Stomach (tissue), 9 donors: ENCODE results near the gene NKAIN2. TPM values are rescaled to one million over a fixed set of nuclear protein-coding genes. Genes with fewer than 3 reads are reported as not detected.

ENCODE experiments used
- DNase-seq, 2 donors: peaks; one replicate each; pipeline versions ENCODE4 v3.0.0 to v3.0.0-alpha.2; 2013 to 2019
- H3K27ac ChIP-seq, 5 donors: fragments of 200-600 bp in 4 of 5; sonication (generic) in 4 of 5; one replicate each; pipeline ENCODE4 v1.5.1; 2013 to 2019; ENCODE audit warnings: mild to moderate bottlenecking in 1 of 5, moderate library complexity in 1 of 5
- H3K27me3 ChIP-seq, 3 donors: fragments of 200-600 bp; sonication (generic); one replicate each; pipeline ENCODE4 v1.5.1; 2017 to 2019; ENCODE audit warnings: mixed run types in 1 of 3
- H3K36me3 ChIP-seq, 4 donors: fragments of 200-600 bp; sonication (generic); 1 replicate in 3 of 4; 2 replicates in 1 of 4; pipeline ENCODE4 v1.5.1; 2016 to 2019
- H3K4me1 ChIP-seq, 4 donors: fragments of 200-600 bp; sonication (generic); one replicate each; pipeline ENCODE4 v1.5.1; 2016 to 2019
- H3K4me3 ChIP-seq, 4 donors: fragments of 200-600 bp; sonication (generic) in 3 of 4; one replicate each; pipeline ENCODE4 v1.5.1; 2016 to 2019; ENCODE audit warnings: mild to moderate bottlenecking in 1 of 4
- H3K9me3 ChIP-seq, 4 donors: fragments of 200-600 bp; sonication (generic); one replicate each; pipeline ENCODE4 v1.5.1; 2016 to 2019
- CTCF ChIP-seq, 7 experiments: fragments of 450-650 bp in 4 of 7; fragments of 200-600 bp in 3 of 7; sonication (generic) in 3 of 7; IDR thresholded peaks; one replicate each; pipeline ENCODE4 v1.5.1; 2016 to 2019; ENCODE audit warnings: antibody characterized with exemption in 7 of 7, control low read depth in 2 of 7, mild to moderate bottlenecking in 1 of 7
- EP300 ChIP-seq: sonication (generic); formaldehyde crosslinking; IDR thresholded peaks from one replicate; pipeline ENCODE4 v1.6.1; 2017; ENCODE audit warnings: antibody characterized with exemption
- POLR2A ChIP-seq, 4 donors: fragments of 450-650 bp; IDR thresholded peaks; one replicate each; pipeline ENCODE4 v1.6.1; 2016; ENCODE audit warnings: antibody characterized with exemption in 4 of 4, control low read depth in 2 of 4, mild to moderate bottlenecking in 1 of 4, moderate library complexity in 1 of 4
- POLR2AphosphoS5 ChIP-seq, 3 donors: sonication (generic); formaldehyde crosslinking; IDR thresholded peaks; one replicate each; pipeline ENCODE4 v1.6.1; 2016; ENCODE audit warnings: antibody characterized with exemption in 3 of 3
- WGBS, 5 donors: extraction: QIAGEN DNeasy Blood & Tissue Kit in 3 of 5; methylation state at CpG; one replicate each; pipeline versions ENCODE4 v1.1.5 to v1.1.7; 2013 to 2018; 5-methylcytosine and 5-hydroxymethylcytosine counted together
- intact Hi-C: fragments of 100-400 bp; cut with DNase I; formaldehyde crosslinking; loops from one replicate; pipeline ENCODE4 v1.15.1; 2023; ENCODE audit warnings: low total_unique reads
- polyA plus RNA-seq, 3 donors: library from polyadenylated mRNA; stranded (reverse); fragments of 200-250 nt; gene quantifications; one replicate each; pipeline ENCODE4 v1.2.3, GENCODE V29; 2013
- total RNA-seq, 5 donors: library from RNA; depleted of rRNA; stranded (reverse); fragments of >200 nt; gene quantifications; one replicate each; pipeline versions ENCODE4 v1.1.0 to v1.2.3, GENCODE V29; 2014 to 2016
- donor health status: healthy with polysubstance abuse.
- donor health status: Bipolar disorder and iron deficiency.
- donor health status: healthy.

The NKAIN2 gene
- total and polyA plus RNA-seq, 8 donors: 0.13 to 9.6 (median 1.5) TPM; not detected in 5

GRCh38 chr6:124436803-124437202 lies 633.1 kb downstream of the NKAIN2 start:
- WGBS, 5 donors: 72 to 87% (median 82%) methylated on average over 3 of the region's 3 CpGs
- intact Hi-C loops: no loop called here
- TF ChIP-seq EP300 (no peak), POLR2A (IDR thresholded peaks at IDR 0.05) (no peak), POLR2AphosphoS5 (IDR thresholded peaks at IDR 0.05) (no peak), CTCF (IDR thresholded peaks at IDR 0.05) (no peak)

GRCh38 chr6:124438546-124439065 lies 634.9 kb downstream of the NKAIN2 start:
- intact Hi-C loops: no loop called here
- H3K36me3 ChIP-seq: no peaks in the 10 kb centered on the region
- H3K9me3 ChIP-seq: no peaks in the 10 kb centered on the region
- no peaks in the 10 kb centered on the region for H3K4me1 ChIP-seq
- H3K27me3 ChIP-seq: no peaks in the 10 kb centered on the region
- H3K27ac ChIP-seq: no peak overlapping the region
- no peak overlapping the region for H3K4me3 ChIP-seq
- WGBS, 5 donors: 53 to 73% (median 65%) methylated on average over 4 of the region's 4 CpGs
- DNase-seq: no peak
- TF ChIP-seq EP300 (no peak), POLR2A (IDR thresholded peaks at IDR 0.05) (no peak), CTCF (IDR thresholded peaks at IDR 0.05) (no peak), POLR2AphosphoS5 (IDR thresholded peaks at IDR 0.05) (no peak)

More at GRCh38 chr6:124436803-124437202, 633.1 kb downstream of the NKAIN2 start:
- no peaks in the 10 kb centered on the region for H3K36me3 ChIP-seq
- H3K9me3 ChIP-seq: no peaks in the 10 kb centered on the region
- no peaks in the 10 kb centered on the region for H3K27me3 ChIP-seq
- no peak for DNase-seq
- no peak overlapping the region for H3K4me3 ChIP-seq
- H3K4me1 ChIP-seq: no peaks in the 10 kb centered on the region
- H3K27ac ChIP-seq: no peak overlapping the region

DNA sequence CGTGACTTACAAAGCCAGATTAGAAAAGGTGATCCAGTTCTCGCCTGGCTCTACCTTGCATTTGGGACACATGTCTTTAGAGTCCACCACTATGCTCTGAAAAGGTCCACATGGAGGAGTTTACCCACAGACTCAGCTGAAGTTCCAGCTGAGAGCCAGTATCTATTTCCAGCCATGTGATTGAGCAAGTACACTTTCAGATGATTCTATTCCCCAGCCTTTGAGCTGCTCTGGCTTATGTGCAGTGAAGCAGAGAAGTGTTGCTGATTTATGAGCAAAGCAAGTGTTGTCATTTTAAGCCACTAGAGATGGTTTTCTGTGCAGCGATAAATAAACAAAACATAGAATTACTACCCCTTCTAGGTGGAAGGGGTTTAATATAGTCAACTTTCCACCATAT lies 637.8 kb downstream of the NKAIN2 start:
- H3K9me3 ChIP-seq: no peaks in the 10 kb centered on the region
- intact Hi-C loops: no loop called here
- no peak overlapping the region for H3K27ac ChIP-seq
- no peak overlapping the region for H3K4me3 ChIP-seq
- no peak for DNase-seq
- TF ChIP-seq EP300 (no peak), POLR2A (IDR thresholded peaks at IDR 0.05) (no peak), POLR2AphosphoS5 (IDR thresholded peaks at IDR 0.05) (no peak), CTCF (IDR thresholded peaks at IDR 0.05) (no peak)
- H3K4me1 ChIP-seq: no peaks in the 10 kb centered on the region
- H3K36me3 ChIP-seq: no peaks in the 10 kb centered on the region
- H3K27me3 ChIP-seq: no peaks in the 10 kb centered on the region
- 84 to 91% (median 89%) methylated on average over 3 of the region's 3 CpGs for WGBS, 5 donors

DNA sequence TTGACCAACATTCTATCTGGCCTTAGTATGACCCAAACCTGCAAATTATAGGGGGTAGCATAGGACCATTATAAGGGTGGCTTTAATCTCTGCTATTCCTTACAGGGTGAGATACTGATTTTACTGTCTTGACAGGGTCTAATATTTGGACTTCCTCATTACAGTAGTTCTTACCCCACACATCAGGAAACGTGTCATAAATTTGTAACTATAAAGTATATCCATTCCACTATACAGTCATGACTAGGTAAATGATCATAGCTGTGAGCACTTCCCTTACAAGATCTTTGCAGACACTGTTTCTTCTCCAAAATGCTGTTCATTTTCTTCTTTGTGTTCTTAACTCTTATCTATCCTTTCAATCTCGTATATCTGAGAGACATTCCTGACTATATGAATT lies 639.9 kb downstream of the NKAIN2 start:
- no peaks in the 10 kb centered on the region for H3K4me1 ChIP-seq
- WGBS, 5 donors: 39 to 48% (median 46%) methylated on average over 2 of the region's 2 CpGs
- no peak overlapping the region for H3K4me3 ChIP-seq
- intact Hi-C loops: no loop called here
- TF ChIP-seq EP300: no peak
- no peak overlapping the region for H3K27ac ChIP-seq
- no peaks in the 10 kb centered on the region for H3K27me3 ChIP-seq
- no peaks in the 10 kb centered on the region for H3K9me3 ChIP-seq
- H3K36me3 ChIP-seq: no peaks in the 10 kb centered on the region
- no peak for DNase-seq

DNA sequence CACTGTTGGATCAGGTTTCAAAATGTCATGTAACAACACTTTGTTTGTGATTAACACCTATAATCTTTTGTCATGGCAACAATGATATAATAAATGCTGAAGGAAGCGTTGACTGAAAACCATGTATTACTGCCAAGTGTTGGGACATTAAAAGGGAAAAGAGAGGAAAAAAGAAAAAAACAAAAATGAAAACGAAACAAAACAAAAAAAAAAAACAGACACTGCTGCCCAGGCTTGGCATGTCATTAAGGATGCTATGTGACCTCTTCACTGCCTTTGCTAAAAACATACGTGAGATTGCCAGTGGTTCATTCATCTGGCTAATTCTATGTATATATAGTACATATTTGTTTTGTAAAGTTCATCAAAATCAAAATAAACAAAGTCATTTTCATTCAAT lies 641.9 kb downstream of the NKAIN2 start:
- DNase-seq: no peak
- Histone ChIP-seq H3K4me1 (no peaks in the 10 kb centered on the region), H3K27ac (no peak overlapping the region), H3K9me3 (no peaks in the 10 kb centered on the region), H3K27me3 (no peaks in the 10 kb centered on the region), H3K4me3 (no peak overlapping the region), H3K36me3 (no peaks in the 10 kb centered on the region)
- intact Hi-C loops: no loop called here
- WGBS, 5 donors: 47 to 69% (median 66%) methylated on average over 3 of the region's 3 CpGs
- TF ChIP-seq EP300: no peak
